ENCODE results near the gene ZRANB2.
A peak's percentile ranks its signal among the peaks of the same experiment; 100 is the strongest.

ZRANB2 gene, protein sequence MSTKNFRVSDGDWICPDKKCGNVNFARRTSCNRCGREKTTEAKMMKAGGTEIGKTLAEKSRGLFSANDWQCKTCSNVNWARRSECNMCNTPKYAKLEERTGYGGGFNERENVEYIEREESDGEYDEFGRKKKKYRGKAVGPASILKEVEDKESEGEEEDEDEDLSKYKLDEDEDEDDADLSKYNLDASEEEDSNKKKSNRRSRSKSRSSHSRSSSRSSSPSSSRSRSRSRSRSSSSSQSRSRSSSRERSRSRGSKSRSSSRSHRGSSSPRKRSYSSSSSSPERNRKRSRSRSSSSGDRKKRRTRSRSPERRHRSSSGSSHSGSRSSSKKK

DNA sequence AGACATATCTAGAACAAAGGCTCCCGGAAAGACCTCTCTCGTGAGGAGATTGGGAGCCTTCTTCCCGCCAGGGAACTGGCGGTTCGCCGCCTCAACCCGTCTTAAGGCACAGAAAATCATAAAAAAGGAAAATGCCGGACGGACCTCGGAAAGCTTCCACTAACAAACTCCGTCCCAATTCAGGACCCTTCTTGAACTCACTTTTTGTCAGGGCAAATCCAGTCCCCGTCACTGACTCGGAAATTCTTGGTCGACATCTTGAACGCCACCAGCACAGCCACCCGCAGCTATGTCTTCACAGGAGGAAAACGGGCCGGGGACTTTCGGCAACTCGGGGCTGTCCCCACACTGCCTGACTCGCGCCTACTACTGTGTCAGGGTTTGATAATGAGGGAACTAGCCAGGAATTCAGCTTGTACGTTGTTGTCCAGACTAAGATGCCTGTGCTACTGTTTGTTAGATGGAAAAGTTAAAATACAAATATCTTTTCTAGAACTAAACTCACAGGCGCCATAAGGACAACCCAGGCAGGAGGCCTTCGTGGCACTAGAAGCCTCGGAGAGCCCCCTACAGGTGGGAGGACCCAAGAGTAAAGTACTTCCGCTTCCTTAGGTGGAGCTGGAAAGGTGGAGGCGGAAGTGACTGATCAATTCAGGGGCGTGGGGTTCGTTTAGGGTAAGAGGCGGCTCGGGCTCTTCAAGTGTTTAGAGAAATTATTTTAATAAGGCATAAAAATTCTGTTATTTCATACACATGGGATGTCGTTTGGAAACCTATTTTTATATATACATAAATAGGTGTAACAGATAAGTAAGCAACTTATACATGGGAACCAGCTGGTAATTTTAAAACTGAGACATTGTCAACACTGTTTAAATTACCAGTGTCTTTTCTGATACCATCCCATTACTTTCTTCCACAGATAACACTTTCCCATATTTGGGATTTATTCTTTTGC, at the start of gene ZRANB2:
ZRANB2 (minus strand) TSS at position 297 of the 958 bp plus-strand sequence; CDS start at position 257, 40 bp downstream.
- peak; percentile 78 to 80 for DNase-seq (ENCODE audit: extremely low read depth in 1 of 2, low read depth in 1 of 2)

DNA sequence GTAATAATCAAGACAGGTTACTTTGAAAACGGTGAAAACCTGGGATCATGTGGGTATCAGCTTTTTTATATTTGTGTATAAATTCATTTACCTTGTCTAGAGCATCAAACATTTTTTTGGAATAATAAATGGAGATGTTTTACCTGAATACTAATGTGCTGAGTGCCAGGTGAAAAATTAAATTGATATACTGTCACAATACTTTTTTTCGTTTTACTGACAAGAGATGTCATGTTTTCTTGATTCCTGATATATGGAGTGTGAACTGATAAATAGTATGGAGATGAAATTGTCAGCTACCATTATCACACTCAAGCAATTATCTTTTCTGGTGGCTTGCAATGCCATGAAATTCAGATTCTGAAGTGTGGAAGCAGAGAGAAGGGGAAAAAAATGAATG, 47.2 kb upstream of the ZRANB2 start:
- DNase-seq (ENCODE audit: extremely low read depth in 1 of 2, low read depth in 1 of 2) = no peak

DNA sequence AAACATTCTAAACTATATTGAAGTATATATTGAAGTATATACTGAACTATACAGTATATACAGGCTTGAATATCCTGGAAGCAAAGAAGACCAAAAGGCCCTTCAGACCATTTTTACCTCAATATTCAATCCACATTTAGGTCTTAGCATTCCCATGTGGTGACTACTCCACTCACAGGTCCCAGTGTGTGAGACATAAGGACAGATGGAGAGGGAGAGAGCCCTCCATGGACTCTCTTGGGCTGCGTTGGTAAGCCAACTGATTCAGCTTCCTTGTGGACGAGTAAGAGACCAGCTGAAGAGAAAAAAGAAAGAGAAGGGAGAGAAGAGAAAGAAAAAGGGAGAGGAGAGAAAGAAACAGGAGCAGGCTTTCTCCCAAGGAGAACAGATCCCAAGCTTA, 37.3 kb upstream of the ZRANB2 start:
- DNase-seq (ENCODE audit: extremely low read depth in 1 of 2, low read depth in 1 of 2) = no peak

DNA sequence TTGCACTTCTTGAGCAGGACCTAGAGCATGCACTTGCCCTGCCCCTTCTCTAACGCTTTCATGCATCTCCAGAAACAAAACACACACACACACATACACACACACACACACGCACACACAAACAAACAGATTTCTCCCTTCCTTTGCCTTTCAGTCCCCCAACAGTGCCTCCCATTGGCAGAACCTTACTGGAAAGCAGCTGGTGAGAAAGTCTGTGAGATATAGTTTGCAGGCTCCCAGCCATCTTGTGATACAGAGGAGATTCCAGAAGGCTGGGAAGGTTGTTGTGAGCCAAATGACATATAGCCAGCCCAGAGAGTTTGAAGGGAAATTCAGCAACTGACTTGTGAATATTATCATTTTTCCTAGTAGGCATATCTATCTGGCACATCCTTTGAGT, 35.9 kb upstream of the ZRANB2 start:
- no peak for DNase-seq (ENCODE audit: extremely low read depth in 1 of 2, low read depth in 1 of 2)

DNA sequence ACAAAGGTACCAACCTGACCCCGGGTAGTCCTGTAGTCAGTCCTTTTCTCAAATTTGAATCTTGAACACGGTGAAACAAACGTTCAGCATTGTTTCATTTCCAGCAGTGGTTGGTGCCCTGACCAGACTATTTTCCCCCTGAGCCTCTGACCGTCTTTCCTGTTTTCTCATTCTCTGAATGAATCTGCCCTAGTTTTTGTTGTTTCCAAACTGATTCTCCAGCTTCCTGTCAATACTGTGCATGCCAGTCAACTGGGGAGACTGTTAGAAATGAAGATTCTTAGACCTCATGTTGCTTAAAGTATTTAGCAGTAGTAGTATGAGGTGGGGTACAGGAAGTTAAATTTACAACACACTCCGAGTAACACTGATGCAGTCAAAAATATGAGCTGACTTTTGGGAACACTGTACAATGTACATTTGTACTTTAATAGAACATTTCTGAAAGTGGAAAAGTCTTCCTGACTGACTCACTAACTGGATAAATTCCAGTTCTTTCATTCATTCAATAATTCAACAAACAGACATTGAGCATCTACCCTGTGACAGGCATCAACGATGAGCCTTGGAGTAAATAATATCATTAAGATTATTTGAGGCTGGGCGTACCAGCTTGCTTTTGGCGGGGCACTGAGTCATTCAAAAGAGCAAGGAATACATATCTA, 26.0 kb upstream of the ZRANB2 start:
- no peak for DNase-seq (ENCODE audit: extremely low read depth in 1 of 2, low read depth in 1 of 2)

DNA sequence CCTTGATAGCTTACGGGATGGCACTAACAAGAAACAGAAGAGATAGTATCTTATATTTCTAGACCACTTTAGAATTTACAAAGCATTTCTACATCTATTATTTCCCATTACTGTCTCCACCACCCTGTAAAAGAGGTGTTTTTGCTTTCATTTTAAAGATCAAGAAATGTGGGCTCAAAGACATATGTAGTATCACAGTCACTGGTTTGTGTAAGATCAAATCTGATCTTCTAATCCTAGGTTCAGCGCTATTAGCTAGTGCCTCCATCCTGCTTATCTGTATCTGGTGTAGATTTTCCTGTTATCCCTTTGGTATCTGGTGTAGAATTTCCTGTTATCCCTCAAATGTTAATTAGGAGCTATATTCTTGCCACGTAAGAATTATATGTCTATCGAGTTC, 23.6 kb upstream of the ZRANB2 start:
- DNase-seq (ENCODE audit: extremely low read depth in 1 of 2, low read depth in 1 of 2) = no peak

DNA sequence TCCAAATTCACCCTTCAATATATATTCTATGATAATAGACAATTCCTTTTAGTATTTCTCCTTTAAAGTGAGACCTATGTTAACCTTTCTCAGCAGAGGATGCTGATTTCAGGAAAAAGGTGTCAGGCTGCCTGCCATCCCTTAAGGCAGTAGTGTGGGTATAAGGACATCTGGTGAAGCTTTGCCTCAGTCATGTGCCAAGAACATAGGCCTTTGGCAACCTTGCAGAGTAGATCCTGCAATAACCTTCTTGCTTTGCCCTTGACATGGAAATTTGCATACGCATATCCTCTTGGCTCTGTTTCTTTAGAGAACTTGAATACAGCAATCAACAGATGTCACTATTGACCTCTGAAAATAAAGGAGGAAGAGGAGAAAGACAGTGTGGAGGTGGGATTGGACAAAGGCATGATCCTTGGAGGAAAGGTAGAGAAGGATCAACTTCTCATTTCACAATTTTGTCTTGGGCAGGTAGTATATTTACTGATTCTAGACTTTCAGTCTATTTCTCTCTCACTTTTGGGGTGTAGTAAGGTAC, 21.1 kb upstream of the ZRANB2 start:
- DNase-seq (ENCODE audit: extremely low read depth in 1 of 2, low read depth in 1 of 2) = no peak

DNA sequence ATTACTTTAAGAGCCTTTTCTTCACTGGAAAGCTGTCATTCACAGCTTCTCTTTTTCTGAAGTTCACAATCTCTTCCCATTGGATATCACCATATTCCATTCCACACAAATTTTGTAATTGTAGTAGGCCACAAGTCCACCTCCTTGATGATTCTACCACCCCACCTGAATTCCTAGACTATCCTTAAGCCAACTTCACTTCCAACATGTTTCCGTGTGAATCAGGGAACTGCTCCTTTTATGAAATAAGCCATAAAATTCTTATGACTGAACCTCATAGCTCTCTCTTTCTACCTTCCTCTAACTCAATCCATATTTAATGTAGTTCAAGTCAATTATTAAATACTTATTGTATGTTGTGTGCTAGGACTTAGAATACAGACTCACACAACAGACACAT, 16.6 kb upstream of the ZRANB2 start:
- DNase-seq (ENCODE audit: extremely low read depth in 1 of 2, low read depth in 1 of 2) = no peak

DNA sequence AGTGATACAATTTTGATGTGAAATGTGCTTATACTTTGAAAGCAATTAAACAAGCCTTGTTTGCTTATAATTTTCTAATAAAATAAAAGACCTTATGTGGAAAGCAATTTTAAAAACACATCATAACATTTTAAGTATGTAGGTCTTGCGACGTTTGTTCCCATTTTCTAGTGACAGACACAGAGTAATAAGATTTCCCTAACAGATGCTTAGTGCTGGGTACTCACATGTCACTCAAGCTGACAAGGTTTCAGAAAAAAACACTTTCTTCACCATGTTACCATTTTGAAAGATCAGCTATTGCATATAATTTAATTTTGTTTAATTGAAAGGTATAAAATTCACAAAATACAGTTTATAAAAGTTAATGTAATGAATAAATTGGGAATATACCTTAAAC, 14.1 kb upstream of the ZRANB2 start:
- no peak for DNase-seq (ENCODE audit: extremely low read depth in 1 of 2, low read depth in 1 of 2)

DNA sequence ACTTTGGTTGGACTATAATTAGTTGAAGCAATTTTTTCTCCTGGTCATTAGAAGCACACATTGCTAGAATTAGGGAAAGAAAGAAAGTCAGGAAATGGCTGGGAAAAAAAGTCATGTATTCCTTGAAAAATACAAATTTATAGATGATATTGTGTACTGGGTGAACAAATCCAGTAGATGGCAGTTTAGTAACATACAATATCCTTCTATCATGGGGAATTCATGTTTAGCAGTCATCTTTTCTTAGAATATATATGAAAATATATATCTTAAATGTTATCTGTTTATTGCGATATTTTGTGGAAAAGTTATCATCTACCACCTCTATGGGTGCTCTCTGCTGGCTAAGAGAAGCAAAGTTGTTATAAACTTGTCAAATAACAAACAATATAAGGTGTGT, 13.1 kb upstream of the ZRANB2 start:
- no peak for DNase-seq (ENCODE audit: extremely low read depth in 1 of 2, low read depth in 1 of 2)

DNA sequence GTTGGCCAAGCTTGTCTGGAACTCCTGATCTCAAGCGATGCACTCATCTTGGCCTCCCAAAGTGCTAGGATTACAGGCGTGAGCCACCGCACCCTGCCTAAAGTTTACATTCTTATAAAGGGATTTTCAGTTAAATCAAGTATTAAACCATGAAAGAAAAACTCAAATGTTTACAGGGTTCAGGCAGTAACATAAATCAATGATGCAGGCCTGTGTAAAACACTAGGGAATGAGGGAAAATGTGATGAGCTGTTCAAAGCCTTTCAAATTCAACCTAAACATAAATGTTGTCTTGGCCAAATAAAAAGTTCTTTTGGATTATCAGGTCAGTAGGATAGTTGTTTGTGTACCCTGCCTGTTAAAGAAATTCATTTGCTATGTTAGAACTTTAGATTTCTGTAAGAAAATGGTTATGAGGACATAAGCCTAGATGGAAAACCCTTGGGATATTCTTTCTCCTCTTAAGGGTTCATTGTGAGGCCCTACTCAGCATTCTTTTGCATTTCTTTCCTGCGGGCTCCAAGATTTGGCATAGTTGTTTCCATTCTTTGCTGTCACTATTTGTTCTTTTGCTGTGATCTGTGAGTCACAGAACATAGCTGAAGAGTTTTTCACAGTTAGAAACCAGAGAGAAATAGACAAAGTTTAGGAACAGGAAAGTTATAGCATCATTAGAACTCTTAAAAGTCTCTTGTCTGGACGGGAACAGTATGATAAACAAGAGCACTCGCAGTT, 8.9 kb upstream of the ZRANB2 start:
- no peak for DNase-seq (ENCODE audit: extremely low read depth in 1 of 2, low read depth in 1 of 2)

DNA sequence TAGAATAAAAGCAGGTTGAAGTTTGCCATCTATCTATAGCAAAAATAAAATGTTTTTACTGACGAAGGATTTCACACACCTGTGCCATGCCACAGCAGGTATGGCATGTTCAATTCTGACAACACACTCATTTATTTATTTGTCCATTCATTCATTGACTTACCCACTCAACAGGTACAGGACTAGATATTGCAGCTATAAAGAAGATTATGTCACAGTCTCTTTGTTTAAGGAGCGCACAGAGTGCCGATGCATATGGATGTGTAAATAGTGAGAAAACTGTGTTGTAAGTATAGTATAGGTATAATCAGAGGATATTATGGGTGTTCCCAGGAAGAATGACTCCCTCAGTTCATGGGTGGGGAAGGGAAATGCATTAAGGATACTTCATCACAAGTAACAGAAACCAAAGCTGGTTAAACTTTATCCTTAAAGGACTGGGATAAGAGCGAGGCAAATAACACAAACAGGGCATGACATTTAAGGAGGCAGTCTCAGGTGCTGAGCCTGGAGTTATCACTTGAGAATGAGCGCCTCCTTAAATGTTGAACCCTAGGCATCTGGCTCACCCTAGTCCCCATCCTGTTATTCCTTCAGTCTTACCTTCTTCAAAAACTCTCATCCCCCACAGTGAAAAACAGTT, 7.9 kb upstream of the ZRANB2 start:
- no peak for DNase-seq (ENCODE audit: extremely low read depth in 1 of 2, low read depth in 1 of 2)

DNA sequence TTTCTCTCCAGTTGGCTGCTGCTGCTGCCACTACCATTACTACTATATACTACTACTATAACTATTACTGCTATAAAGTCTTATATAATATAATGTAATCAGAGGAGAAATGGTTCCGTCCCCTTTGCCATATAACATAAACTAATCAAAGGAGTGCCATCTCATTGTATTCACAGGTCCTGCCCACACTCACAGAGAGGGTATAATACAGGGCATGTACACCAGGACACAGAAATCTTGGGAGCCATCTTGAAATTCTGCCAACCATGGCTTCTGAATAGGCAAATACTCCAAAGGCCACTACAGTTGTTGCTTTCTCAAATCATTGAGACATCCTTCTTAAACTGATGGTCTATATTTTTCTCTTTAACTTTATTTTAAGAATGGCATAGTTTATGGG, 6.9 kb upstream of the ZRANB2 start:
- DNase-seq (ENCODE audit: extremely low read depth in 1 of 2, low read depth in 1 of 2) = no peak

DNA sequence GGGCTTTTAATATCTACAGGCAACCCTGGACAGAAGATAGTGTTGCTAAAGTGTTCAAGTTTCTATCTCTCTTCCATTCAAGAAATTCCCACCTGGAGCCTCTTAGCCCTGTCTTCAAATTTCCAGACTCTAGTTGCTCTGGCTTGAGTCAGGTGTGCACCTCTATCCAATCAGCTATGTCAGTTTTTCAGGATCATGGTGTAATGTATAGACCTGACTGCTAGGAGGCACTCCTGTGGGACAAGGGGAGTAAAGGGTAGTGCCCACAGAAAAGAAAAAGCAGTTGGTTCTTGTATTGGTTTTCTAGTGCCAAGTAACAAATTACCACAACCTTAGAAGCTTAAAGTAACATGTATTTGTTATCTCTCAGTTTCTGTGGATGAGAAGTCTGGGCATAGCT, 6.2 kb upstream of the ZRANB2 start:
- DNase-seq (ENCODE audit: extremely low read depth in 1 of 2, low read depth in 1 of 2) = no peak

DNA sequence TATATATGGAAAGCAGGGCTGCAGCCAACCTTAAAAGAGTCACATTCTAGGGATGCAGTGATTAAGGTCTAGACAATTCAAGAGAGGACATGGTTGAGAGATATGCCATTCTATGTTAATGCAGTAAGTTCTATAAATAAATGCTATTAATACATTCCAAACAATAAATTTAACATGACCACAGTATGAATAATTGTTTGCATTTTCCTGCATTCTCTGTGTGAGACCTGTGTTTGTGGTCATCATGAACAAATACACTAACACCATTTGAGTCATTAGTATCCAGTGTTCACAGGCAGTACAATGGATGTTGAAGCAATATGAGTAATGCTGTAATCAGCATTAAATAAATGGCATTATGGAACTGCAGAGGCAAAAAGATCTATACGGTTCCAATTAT, 5.5 kb upstream of the ZRANB2 start:
- no peak for DNase-seq (ENCODE audit: extremely low read depth in 1 of 2, low read depth in 1 of 2)

DNA sequence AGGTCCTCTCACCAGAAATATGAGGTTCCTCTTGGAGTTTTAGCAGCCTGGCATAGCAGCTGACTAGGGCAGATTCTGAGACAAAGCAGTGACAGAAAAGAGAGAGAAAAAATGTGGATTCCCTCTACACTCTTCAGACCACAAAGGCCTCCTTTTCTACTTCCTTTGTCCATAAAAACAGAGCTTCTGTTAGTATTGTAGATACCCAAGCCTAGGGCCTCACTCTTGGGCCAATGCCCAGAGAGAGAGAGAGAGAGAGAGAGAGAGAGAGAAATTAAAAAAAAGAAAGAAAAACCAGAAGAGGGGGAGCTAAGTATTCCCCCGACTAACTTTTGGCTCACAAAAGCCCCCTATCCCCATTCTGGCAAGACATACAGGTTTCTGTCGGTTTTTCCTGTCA, 2.4 kb upstream of the ZRANB2 start:
- no peak for DNase-seq (ENCODE audit: extremely low read depth in 1 of 2, low read depth in 1 of 2)

DNA sequence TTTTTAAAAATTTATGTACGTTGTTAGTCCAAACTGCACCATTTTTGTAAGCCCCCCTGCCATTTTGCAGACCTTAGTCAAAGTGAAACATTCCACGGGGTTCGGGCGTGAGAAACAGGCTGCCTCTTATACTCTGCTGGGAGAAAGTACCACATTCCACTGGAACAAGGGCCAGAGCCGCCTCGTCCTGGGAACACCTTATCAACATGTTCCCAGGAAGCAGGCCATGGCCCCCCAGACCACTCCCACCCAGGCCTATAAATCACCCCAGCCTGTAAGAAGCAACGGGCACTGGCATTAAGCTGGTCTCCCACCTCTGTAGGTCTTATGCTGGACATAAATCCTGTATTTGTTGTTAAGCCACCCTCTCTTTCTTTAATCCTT, 854 bp upstream of the ZRANB2 start:
- DNase-seq (ENCODE audit: extremely low read depth in 1 of 2, low read depth in 1 of 2) = no peak

DNA sequence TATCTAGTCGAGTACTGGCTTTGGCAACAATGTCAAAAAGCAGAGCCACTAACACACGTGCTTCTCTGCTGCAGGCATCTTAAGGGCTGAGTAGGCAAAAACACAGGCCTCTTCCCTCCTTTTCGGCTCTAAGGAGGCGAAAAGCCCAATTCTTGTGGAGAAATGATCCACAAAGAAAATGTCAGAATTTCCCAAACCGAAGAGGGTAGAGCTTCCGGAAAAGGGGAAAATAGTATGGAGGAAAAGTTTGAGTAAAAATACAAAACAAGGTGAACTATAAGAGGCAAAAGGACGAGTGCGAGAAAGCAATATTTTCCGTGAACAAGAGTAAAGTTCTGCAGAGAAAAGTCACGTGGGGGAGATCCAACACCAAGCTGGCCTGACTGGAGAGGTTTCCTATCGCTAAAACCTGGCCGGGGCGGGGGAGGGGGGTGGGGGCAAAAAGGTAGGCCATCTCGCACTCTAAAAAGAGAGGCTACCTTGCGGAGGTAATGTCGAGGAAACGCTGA, 551 bp downstream of the ZRANB2 start:
- no peak for DNase-seq (ENCODE audit: extremely low read depth in 1 of 2, low read depth in 1 of 2)

DNA sequence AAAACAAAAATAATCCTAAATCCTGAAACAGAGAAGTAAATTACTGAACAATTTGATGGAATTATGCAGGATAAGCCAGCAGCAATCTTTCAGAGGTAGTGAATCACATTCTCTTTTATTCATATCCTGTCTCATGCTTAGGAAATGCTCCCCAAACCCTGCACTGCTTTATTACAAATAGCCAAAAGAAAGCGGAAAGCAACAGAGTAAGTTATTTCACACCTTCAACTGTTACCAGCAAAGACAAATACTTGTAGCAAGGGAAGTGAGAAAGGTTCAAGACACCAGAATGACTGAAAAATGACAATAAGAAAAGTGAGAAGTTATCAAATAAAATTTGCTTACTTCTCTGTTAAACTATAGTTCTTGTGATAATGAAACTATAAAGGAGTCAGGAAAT, 6.2 kb downstream of the ZRANB2 start:
- no peak for DNase-seq (ENCODE audit: extremely low read depth in 1 of 2, low read depth in 1 of 2)

DNA sequence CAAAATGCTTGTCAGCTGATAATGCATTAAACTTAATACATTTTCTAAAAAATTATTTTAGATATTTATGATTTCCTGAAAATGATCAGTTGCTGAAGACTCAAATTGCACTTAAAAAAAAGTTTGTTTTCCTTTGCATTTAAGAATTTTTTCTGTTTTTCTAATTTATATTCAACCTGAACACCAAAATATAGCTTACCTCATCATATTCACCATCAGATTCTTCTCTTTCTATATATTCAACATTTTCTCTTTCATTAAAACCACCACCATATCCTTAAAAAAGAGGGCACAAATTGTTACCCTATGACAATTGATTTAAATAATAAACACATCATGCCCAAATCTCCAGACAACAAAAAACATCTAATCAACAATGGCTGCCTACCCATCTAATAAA, 8.6 kb downstream of the ZRANB2 start:
- DNase-seq (ENCODE audit: extremely low read depth in 1 of 2, low read depth in 1 of 2) = no peak

All from activated CD8-positive, alpha-beta memory T cell treated with anti-CD3 and anti-CD28 coated beads for 1 hour (primary cell).